Endothelial cell of umbilical vein (primary cell): ENCODE results near the gene ATP5PD. TPM values are rescaled to one million over a fixed set of nuclear protein-coding genes. Genes with fewer than 3 reads are reported as not detected.

Experiments
- BruUV-seq: library from RNA; stranded (reverse); fragments of 400-500 nt; replicated peaks from 2 replicates; lab custom pipeline; 2021; lab: Mats Ljungman, UMichigan
- CTCF ChIA-PET: fragments of 300-600, 350-600 bp; sonication (Branson Sonifier 250); formaldehyde crosslinking; loops from one replicate; lab custom pipeline; 2021; ENCODE audit warnings: antibody characterized with exemption, inconsistent platforms; lab: Charles Lee
- POLR2A ChIA-PET: fragments of 300-600, 350-600 bp; sonication (Branson Sonifier 250); formaldehyde crosslinking; loops from one replicate; lab custom pipeline; 2021; ENCODE audit warnings: antibody characterized with exemption, inconsistent platforms; lab: Charles Lee
- DNase-seq: peaks from one replicate; pipeline ENCODE4 v3.0.0-alpha.2; 2011; ENCODE audit warnings: low read depth, low spot score
- FAIRE-seq: peaks from 2 replicates; lab custom pipeline; 2011; peaks lifted over from hg19 to GRCh38; lab: Jason Lieb, UNC
- H2AFZ ChIP-seq: 2 replicates; pipeline ENCODE4 v1.6.0; 2012; ENCODE audit warnings: low read depth, low read length, control low read depth, inconsistent platforms
- H3K27ac ChIP-seq: 2 replicates; pipeline ENCODE4 v1.5.1; 2011; ENCODE audit warnings: low read depth, mild to moderate bottlenecking, control low read depth, low read length, moderate library complexity; ENCODE audit not compliant: insufficient read depth
- H3K27me3 ChIP-seq, 2 experiments: 2 replicates each; pipeline versions ENCODE4 v1.6.0 to v1.6.1; 2011; ENCODE audit warnings: low read length in 2 of 2, mixed read lengths in 1 of 2; ENCODE audit not compliant: control insufficient read depth in 2 of 2, insufficient read depth in 2 of 2
- H3K36me3 ChIP-seq, 2 experiments: 2 replicates in 1 of 2; 3 replicates in 1 of 2; pipeline ENCODE4 v1.5.1; 2011; ENCODE audit warnings: low read length in 2 of 2, mild to moderate bottlenecking in 1 of 2, moderate library complexity in 1 of 2; ENCODE audit not compliant: control insufficient read depth in 2 of 2, insufficient read depth in 2 of 2; ENCODE audit errors: extremely low read depth in 1 of 2
- H3K4me1 ChIP-seq: 3 replicates; pipeline ENCODE4 v1.5.1; 2011; ENCODE audit warnings: mild to moderate bottlenecking, low read length; ENCODE audit not compliant: control insufficient read depth, insufficient read depth; ENCODE audit errors: extremely low read depth
- H3K4me2 ChIP-seq: 2 replicates; pipeline ENCODE4 v1.6.1; 2011; ENCODE audit warnings: low read length, control low read depth, mixed read lengths; ENCODE audit not compliant: insufficient read depth
- H3K4me3 ChIP-seq, 3 experiments: fragments of 200-600 bp in 1 of 3; sonication (generic), shearing (Covaris generic) in 1 of 3; replicated peaks in 1 of 3; 2 replicates each; pipeline ENCODE4 v1.5.1; 2011 to 2016; ENCODE audit warnings: control low read depth in 3 of 3, low read length in 3 of 3, mild to moderate bottlenecking in 2 of 3, inconsistent platforms in 1 of 3, low read depth in 1 of 3, moderate library complexity in 1 of 3; ENCODE audit not compliant: insufficient read depth in 1 of 3
- H3K79me2 ChIP-seq: 2 replicates; pipeline ENCODE4 v1.6.0; 2012; ENCODE audit warnings: low read length, inconsistent platforms; ENCODE audit not compliant: control insufficient read depth, insufficient read depth
- H3K9ac ChIP-seq: replicated peaks from 2 replicates; pipeline ENCODE3; 2011; ENCODE audit warnings: low read length, control low read depth; ENCODE audit not compliant: insufficient read depth; ENCODE audit errors: extremely low read depth
- H3K9me1 ChIP-seq: replicated peaks from 3 replicates; pipeline ENCODE4 v1.6.0; 2011; ENCODE audit warnings: mild to moderate bottlenecking, low read length; ENCODE audit not compliant: control insufficient read depth, insufficient read depth; ENCODE audit errors: extremely low read depth
- H3K9me3 ChIP-seq: replicated peaks from 2 replicates; pipeline ENCODE4 v1.5.1; 2012; ENCODE audit warnings: low read length, inconsistent platforms; ENCODE audit not compliant: control insufficient read depth, insufficient read depth
- H4K20me1 ChIP-seq: replicated peaks from 2 replicates; pipeline ENCODE3; 2011; ENCODE audit warnings: mild to moderate bottlenecking, low read length; ENCODE audit not compliant: control insufficient read depth, insufficient read depth; ENCODE audit errors: extremely low read depth
- EZH2 ChIP-seq: IDR thresholded peaks from 2 replicates; pipeline ENCODE4 v1.6.1; 2012; ENCODE audit warnings: borderline replicate concordance, low read depth, mild to moderate bottlenecking, moderate library complexity, low read length, inconsistent platforms; ENCODE audit not compliant: severe bottlenecking
- FOS ChIP-seq: IDR thresholded peaks from 2 replicates; pipeline ENCODE4 v1.6.1; 2011; ENCODE audit warnings: mild to moderate bottlenecking, low read length, moderate library complexity, borderline replicate concordance; ENCODE audit not compliant: insufficient read depth
- GATA2 ChIP-seq: IDR thresholded peaks from 2 replicates; pipeline ENCODE4 v1.7.0; 2011; ENCODE audit warnings: low read depth, mild to moderate bottlenecking, moderate library complexity, mixed read lengths, low read length; ENCODE audit not compliant: insufficient read length, insufficient read depth
- JUN ChIP-seq: IDR thresholded peaks from 2 replicates; pipeline ENCODE4 v1.6.1; 2011; ENCODE audit warnings: borderline replicate concordance, low read depth; ENCODE audit not compliant: insufficient read length, insufficient read depth
- MYC ChIP-seq: IDR thresholded peaks from one replicate; pipeline ENCODE4 v1.6.1; 2011; ENCODE audit warnings: mild to moderate bottlenecking, low read depth, low read length
- POLR2A ChIP-seq: IDR thresholded peaks from 2 replicates; pipeline ENCODE4 v1.6.1; 2012; ENCODE audit warnings: low read depth, mild to moderate bottlenecking, control low read depth, low read length
- POLR2AphosphoS5 ChIP-seq: IDR thresholded peaks from 2 replicates; pipeline ENCODE4 v1.6.1; 2012; ENCODE audit warnings: low read depth, mild to moderate bottlenecking, control low read depth, low read length, moderate library complexity; ENCODE audit not compliant: insufficient read depth
- dilution Hi-C: fragments of 300-500 bp; cut with MboI; formaldehyde crosslinking; loops from one replicate; pipeline ENCODE4 v1.15.0; 2019; ENCODE audit warnings: low sequenced_read_pairs; ENCODE audit not compliant: extremely low pct_ligation_motif_present
- intact Hi-C: fragments of 100-400 bp; cut with micrococcal nuclease; formaldehyde crosslinking; loops from one replicate; pipeline ENCODE4 v1.10.0; 2022
- polyA plus RNA-seq, 4 experiments: library from polyadenylated mRNA; depleted of rRNA in 3 of 4; stranded (reverse) in 3 of 4; unstranded in 1 of 4; fragments of >200 nt; gene quantifications; 2 replicates each; pipeline versions ENCODE4 v1.2.1 to v1.2.3, GENCODE V29; 2011 to 2012; ENCODE audit warnings: missing spikeins in 1 of 4
- total RNA-seq: library from RNA; stranded (reverse); gene quantifications from 2 replicates; pipeline ENCODE4 v1.2.3, GENCODE V29; 2021
- TF ChIP-seq, protein P1 (sequence below), 2 donors: IDR thresholded peaks; 1 replicate in 1 of 2; 2 replicates in 1 of 2; pipeline ENCODE4 v1.5.1; 2011; ENCODE audit warnings: low read length in 2 of 2, mild to moderate bottlenecking in 2 of 2, moderate library complexity in 2 of 2, control low read depth in 1 of 2, inconsistent platforms in 1 of 2, low read depth in 1 of 2; ENCODE audit not compliant: insufficient read depth in 1 of 2; ENCODE audit errors: extremely low read depth in 1 of 2
- TF ChIP-seq, protein P2 (sequence below): IDR thresholded peaks from 2 replicates; pipeline ENCODE4 v1.6.1; 2011; ENCODE audit not compliant: insufficient read depth, insufficient read length

The ATP5PD gene
- total and polyA plus RNA-seq, 2 donors (not counting 3 experiments of a cell fraction or from before 2014, with no cell fraction given): 182 to 200 TPM

DNA sequence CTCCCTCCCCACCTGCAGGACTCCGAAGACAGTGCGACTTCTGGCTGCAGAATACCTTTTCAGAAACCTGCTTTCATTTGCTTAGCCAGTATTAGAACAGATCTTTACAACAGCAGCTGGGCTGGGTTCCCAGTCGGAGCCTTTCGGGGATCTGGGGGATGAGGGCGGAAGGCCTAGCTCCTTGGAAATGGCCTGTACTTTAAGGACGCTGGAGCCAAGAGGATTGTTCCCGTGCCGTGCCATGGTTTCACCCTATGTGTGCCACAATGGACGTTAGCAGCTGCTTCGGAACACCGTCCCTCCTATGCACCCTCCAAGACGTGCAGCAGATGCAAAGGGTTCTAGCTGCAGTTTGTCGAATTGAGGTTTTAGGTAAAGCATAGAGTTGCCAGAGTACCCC is 16.4 kb upstream of the ATP5PD start:
- peaks cover 6% of the 10 kb centered on the region for H3K4me1 ChIP-seq
- POLR2A ChIA-PET: no interaction called here
- H3K79me2 ChIP-seq: no peaks in the 10 kb centered on the region
- intact Hi-C loops (no loop called here), dilution Hi-C loops (no loop called here)
- CTCF ChIA-PET: interaction anchor here (0.8 to 6.1 kb wide), 4 partner anchors 11 to 51 kb away, joined by 3 to 80 read pairs (median 27); no protein-coding TSS in a partner anchor
- H3K9me3 ChIP-seq: no peaks in the 10 kb centered on the region
- no TSS peak for BruUV-seq
- H3K27ac ChIP-seq: no peak overlapping the region
- no peak overlapping the region for H2AFZ ChIP-seq
- no peak overlapping the region for H3K9ac ChIP-seq
- no peaks in the 10 kb centered on the region for H3K27me3 ChIP-seq
- DNase-seq: no peak
- no peak overlapping the region for H3K4me2 ChIP-seq
- no peak for FAIRE-seq
- TF ChIP-seq JUN (no peak), GATA2 (no peak), MYC (no peak), POLR2A (no peak), EZH2 (no peak), FOS (no peak), POLR2AphosphoS5 (no peak)
- TF ChIP-seq, protein P1, sequence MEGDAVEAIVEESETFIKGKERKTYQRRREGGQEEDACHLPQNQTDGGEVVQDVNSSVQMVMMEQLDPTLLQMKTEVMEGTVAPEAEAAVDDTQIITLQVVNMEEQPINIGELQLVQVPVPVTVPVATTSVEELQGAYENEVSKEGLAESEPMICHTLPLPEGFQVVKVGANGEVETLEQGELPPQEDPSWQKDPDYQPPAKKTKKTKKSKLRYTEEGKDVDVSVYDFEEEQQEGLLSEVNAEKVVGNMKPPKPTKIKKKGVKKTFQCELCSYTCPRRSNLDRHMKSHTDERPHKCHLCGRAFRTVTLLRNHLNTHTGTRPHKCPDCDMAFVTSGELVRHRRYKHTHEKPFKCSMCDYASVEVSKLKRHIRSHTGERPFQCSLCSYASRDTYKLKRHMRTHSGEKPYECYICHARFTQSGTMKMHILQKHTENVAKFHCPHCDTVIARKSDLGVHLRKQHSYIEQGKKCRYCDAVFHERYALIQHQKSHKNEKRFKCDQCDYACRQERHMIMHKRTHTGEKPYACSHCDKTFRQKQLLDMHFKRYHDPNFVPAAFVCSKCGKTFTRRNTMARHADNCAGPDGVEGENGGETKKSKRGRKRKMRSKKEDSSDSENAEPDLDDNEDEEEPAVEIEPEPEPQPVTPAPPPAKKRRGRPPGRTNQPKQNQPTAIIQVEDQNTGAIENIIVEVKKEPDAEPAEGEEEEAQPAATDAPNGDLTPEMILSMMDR (IDR thresholded peaks at IDR 0.05; ENCODE audit: extremely low read depth in 1 of 2, insufficient read depth in 1 of 2, low read depth in 1 of 2, low read length in 2 of 2): no peak
- TF ChIP-seq, protein P2, sequence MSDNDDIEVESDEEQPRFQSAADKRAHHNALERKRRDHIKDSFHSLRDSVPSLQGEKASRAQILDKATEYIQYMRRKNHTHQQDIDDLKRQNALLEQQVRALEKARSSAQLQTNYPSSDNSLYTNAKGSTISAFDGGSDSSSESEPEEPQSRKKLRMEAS: no peak
- no peaks in the 10 kb centered on the region for H3K9me1 ChIP-seq
- H3K36me3 ChIP-seq: peaks cover 8 to 29% of the 10 kb centered on the region in 2 experiments
- H3K4me3 ChIP-seq: no peak overlapping the region
- no peaks in the 10 kb centered on the region for H4K20me1 ChIP-seq
